IMR-90 (cell line): ENCODE results near the gene TRAK2.

ENCODE experiments used
- BHLHE40 ChIP-seq: fragments of 150-350 bp; IDR thresholded peaks from 2 replicates; pipeline ENCODE4 v1.6.1; 2016; ENCODE audit warnings: mild to moderate bottlenecking, low read depth, low read length
- CEBPB ChIP-seq: IDR thresholded peaks from 2 replicates; pipeline ENCODE4 v1.6.1; 2012; ENCODE audit warnings: low read depth, low read length, improper control_type of control experiment
- CHD1 ChIP-seq: IDR thresholded peaks from 2 replicates; pipeline ENCODE4 v1.6.1; 2012; ENCODE audit warnings: low read depth, low read length, improper control_type of control experiment
- MAFK ChIP-seq: IDR thresholded peaks from 2 replicates; pipeline ENCODE4 v1.6.1; 2012; ENCODE audit warnings: low read depth, low read length, improper control_type of control experiment
- MAZ ChIP-seq: IDR thresholded peaks from 2 replicates; pipeline ENCODE4 v1.6.1; 2012; ENCODE audit warnings: low read depth, mild to moderate bottlenecking, low read length, improper control_type of control experiment, moderate library complexity, borderline replicate concordance
- MXI1 ChIP-seq: IDR thresholded peaks from 2 replicates; pipeline ENCODE4 v1.6.1; 2012; ENCODE audit warnings: low read depth, mild to moderate bottlenecking, low read length, moderate library complexity, borderline replicate concordance
- POLR2A ChIP-seq: IDR thresholded peaks from 2 replicates; pipeline ENCODE4 v1.6.1; 2012; ENCODE audit warnings: mild to moderate bottlenecking, low read depth, low read length
- RCOR1 ChIP-seq: IDR thresholded peaks from 2 replicates; pipeline ENCODE4 v1.6.1; 2012; ENCODE audit warnings: mild to moderate bottlenecking, low read length, improper control_type of control experiment; ENCODE audit not compliant: insufficient replicate concordance
- RFX5 ChIP-seq: IDR thresholded peaks from 2 replicates; pipeline ENCODE4 v1.8.0; 2012; ENCODE audit warnings: low read depth, mild to moderate bottlenecking, low read length, moderate library complexity
- SMC3 ChIP-seq: fragments of 150-350 bp; IDR thresholded peaks from 2 replicates; pipeline ENCODE4 v1.6.1; 2016; ENCODE audit warnings: low read depth, mild to moderate bottlenecking, antibody characterized with exemption, low read length, moderate library complexity
- USF2 ChIP-seq: fragments of 150-350 bp; IDR thresholded peaks from 2 replicates; pipeline ENCODE4 v1.6.1; 2017; ENCODE audit warnings: mild to moderate bottlenecking, antibody characterized with exemption, low read length, low read depth
- TF ChIP-seq, protein P1 (sequence below): conservative IDR thresholded peaks from 2 replicates; pipeline ENCODE4 v1.5.1; 2012; ENCODE audit warnings: mild to moderate bottlenecking, low read depth, low read length, improper control_type of control experiment

GRCh38 chr2:201466050-201466675, 14.9 kb upstream of the TRAK2 start:
- TF ChIP-seq, protein P1, sequence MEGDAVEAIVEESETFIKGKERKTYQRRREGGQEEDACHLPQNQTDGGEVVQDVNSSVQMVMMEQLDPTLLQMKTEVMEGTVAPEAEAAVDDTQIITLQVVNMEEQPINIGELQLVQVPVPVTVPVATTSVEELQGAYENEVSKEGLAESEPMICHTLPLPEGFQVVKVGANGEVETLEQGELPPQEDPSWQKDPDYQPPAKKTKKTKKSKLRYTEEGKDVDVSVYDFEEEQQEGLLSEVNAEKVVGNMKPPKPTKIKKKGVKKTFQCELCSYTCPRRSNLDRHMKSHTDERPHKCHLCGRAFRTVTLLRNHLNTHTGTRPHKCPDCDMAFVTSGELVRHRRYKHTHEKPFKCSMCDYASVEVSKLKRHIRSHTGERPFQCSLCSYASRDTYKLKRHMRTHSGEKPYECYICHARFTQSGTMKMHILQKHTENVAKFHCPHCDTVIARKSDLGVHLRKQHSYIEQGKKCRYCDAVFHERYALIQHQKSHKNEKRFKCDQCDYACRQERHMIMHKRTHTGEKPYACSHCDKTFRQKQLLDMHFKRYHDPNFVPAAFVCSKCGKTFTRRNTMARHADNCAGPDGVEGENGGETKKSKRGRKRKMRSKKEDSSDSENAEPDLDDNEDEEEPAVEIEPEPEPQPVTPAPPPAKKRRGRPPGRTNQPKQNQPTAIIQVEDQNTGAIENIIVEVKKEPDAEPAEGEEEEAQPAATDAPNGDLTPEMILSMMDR, result no peak
- no peak for TF ChIP-seq SMC3
- TF ChIP-seq POLR2A, result no peak
- TF ChIP-seq CHD1, result no peak
- TF ChIP-seq BHLHE40, result no peak
- TF ChIP-seq CEBPB, result no peak
- TF ChIP-seq RFX5, result peak; percentile 75; the same call in 1 of the 2 replicates
- TF ChIP-seq MAFK, result no peak
- TF ChIP-seq MAZ, result no peak
- TF ChIP-seq RCOR1, result no peak
- no peak for TF ChIP-seq USF2
- TF ChIP-seq MXI1, result 0 out of 2 replicates have a peak, but pooled peaks have one; percentile 10
